ENCODE results near the gene F2. TPM values are rescaled to one million over a fixed set of nuclear protein-coding genes. Genes with fewer than 3 reads are reported as not detected.

Gene F2
- total RNA-seq, 1 donor from 2014 or later, result 22.8 TPM

DNA sequence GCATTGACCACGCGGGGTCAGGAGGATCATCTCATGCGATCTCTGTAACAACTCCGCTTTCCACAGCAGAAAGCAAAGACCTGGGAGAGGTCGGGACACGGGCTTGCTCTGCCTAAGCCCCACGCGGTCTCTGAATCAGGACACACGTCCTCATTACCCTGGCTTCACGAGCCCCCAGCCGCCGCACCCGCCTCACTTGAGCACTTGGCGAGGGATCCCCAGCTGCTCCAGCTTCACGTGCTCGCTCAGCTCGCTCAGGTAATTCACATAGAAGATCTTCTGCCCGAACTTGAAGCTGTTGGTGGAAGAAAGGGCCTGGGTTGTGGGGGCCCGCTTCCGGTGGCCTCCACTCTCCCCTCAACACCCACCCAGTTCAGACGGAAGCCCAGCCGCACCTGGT, 38.2 kb upstream of the F2 start:
- H3K9me3 Mint-ChIP-seq (ENCODE audit: low read depth), result no peaks in the 10 kb centered on the region
- no peaks in the 10 kb centered on the region for H3K4me1 Mint-ChIP-seq (ENCODE audit: low read depth)
- TF ChIP-seq CTCF (IDR thresholded peaks at IDR 0.05; ENCODE audit: unreplicated experiment), result no peak
- H3K27ac Mint-ChIP-seq, result no peak overlapping the region
- no peaks in the 10 kb centered on the region for H3K27me3 Mint-ChIP-seq
- no peak overlapping the region for H3K4me3 Mint-ChIP-seq (ENCODE audit: low read depth)
- peaks cover 7% of the 10 kb centered on the region for H3K36me3 Mint-ChIP-seq (ENCODE audit: insufficient read depth)
- no peak for DNase-seq (ENCODE audit: low spot score, unreplicated experiment)

GRCh38 chr11:46681814-46682213, 37.2 kb upstream of the F2 start:
- Mint-ChIP-seq H3K27ac (no peak overlapping the region), H3K27me3 (no peaks in the 10 kb centered on the region), H3K4me3 (ENCODE audit: low read depth) (no peak overlapping the region), H3K9me3 (ENCODE audit: low read depth) (no peaks in the 10 kb centered on the region), H3K4me1 (ENCODE audit: low read depth) (no peaks in the 10 kb centered on the region), H3K36me3 (ENCODE audit: insufficient read depth) (peaks cover 10% of the 10 kb centered on the region)
- TF ChIP-seq CTCF (IDR thresholded peaks at IDR 0.05; ENCODE audit: unreplicated experiment), result no peak
- no peak for DNase-seq (ENCODE audit: low spot score, unreplicated experiment)

- Mint-ChIP-seq H3K36me3 (ENCODE audit: insufficient read depth) (peaks cover 9% of the 10 kb centered on the region), H3K27me3 (no peaks in the 10 kb centered on the region), H3K9me3 (ENCODE audit: low read depth) (no peaks in the 10 kb centered on the region), H3K4me1 (ENCODE audit: low read depth) (no peaks in the 10 kb centered on the region), H3K4me3 (ENCODE audit: low read depth) (no peak overlapping the region), H3K27ac (peak overlapping the region; percentile 24)
- no peak for DNase-seq (ENCODE audit: low spot score, unreplicated experiment)
- no peak for TF ChIP-seq CTCF (IDR thresholded peaks at IDR 0.05; ENCODE audit: unreplicated experiment)
These were observed 36.0 kb upstream of the F2 start for GRCh38 chr11:46682773-46683752.

DNA sequence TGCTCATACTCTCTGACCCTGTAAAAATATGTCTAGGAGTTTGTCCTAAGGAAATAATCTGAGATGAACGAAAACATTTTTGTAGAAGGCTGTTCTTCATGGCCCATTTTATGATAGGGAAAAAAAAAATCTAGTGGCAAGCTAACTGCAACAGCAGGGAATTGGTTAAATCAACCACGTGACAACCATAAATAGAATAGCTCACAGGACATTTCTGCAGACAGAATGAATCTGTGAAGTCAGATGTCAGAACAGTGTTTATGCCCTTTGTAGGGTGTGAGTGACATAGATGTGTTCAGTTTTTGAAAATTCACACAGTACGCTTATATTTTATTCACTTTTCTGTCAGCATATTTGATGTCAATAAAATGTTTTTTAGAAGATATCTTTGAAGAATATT, 34.6 kb upstream of the F2 start:
- Mint-ChIP-seq H3K4me1 (ENCODE audit: low read depth) (no peaks in the 10 kb centered on the region), H3K27me3 (no peaks in the 10 kb centered on the region), H3K27ac (no peak overlapping the region), H3K9me3 (ENCODE audit: low read depth) (no peaks in the 10 kb centered on the region), H3K36me3 (ENCODE audit: insufficient read depth) (peaks cover 10% of the 10 kb centered on the region), H3K4me3 (ENCODE audit: low read depth) (no peak overlapping the region)
- no peak for DNase-seq (ENCODE audit: low spot score, unreplicated experiment)
- TF ChIP-seq CTCF (IDR thresholded peaks at IDR 0.05; ENCODE audit: unreplicated experiment), result no peak

- Mint-ChIP-seq H3K4me3 (ENCODE audit: low read depth) (no peak overlapping the region), H3K36me3 (ENCODE audit: insufficient read depth) (peaks cover 9% of the 10 kb centered on the region), H3K4me1 (ENCODE audit: low read depth) (no peaks in the 10 kb centered on the region), H3K9me3 (ENCODE audit: low read depth) (no peaks in the 10 kb centered on the region), H3K27me3 (no peaks in the 10 kb centered on the region), H3K27ac (peak overlapping the region; percentile 29)
- no peak for DNase-seq (ENCODE audit: low spot score, unreplicated experiment)
- no peak for TF ChIP-seq CTCF (IDR thresholded peaks at IDR 0.05; ENCODE audit: unreplicated experiment)
These were observed 31.9 kb upstream of the F2 start for GRCh38 chr11:46686886-46687795.

Data from progenitor cell of endocrine pancreas (in vitro differentiated cells).